Dermis blood vessel endothelial cell (primary cell): Measurements from ENCODE around the gene LETM1. TPM values are rescaled to one million over a fixed set of nuclear protein-coding genes. Genes with fewer than 3 reads are reported as not detected.

Source experiments
- DNase-seq: peaks from one replicate; pipeline ENCODE4 v3.0.0; 2010
- total RNA-seq: library from RNA; depleted of rRNA; stranded (reverse); fragments of >200 nt; gene quantifications from 2 replicates; pipeline ENCODE4 v1.2.3, GENCODE V29; 2014

The LETM1 gene
- total RNA-seq, 1 donor from 2014 or later, result 95.8 TPM

DNA sequence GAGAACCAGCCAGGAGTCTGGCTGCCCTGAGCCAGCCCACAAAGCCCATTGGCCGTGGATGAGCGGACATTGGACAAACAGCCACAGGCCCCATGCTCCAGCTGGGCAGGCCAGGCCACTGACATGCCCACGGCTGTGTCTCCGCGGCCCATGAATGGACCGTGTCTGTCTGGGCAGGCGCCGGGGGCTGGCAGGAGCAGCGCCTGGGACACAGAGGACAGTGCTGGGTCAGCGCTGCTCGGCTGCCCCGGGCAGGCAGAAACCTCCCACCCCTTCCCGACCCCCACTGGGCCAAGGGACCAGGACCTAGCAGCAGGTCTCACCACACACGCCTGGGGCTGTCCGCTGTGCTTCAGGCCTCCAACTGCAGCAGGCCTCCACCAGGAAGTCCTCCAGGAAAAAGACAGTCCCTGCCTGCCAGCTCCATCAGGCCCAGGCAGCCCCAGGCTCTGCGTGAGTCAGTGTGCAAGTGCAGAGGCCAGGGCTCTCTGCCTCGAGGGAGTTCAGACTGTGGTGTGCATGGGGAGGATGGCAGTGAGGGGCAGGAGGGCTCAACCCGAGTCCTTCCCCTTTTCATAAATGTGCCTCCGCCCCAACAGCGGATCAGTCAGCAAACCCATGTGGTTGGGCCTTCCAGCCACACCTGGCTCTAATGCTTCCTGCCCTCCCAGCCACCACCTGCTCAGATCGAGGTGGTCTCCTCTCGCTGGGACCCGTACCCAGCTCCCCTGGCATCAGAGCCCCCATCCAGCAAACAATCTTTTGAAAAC is 80.0 kb downstream of the LETM1 start:
- DNase-seq, result no peak

DNA sequence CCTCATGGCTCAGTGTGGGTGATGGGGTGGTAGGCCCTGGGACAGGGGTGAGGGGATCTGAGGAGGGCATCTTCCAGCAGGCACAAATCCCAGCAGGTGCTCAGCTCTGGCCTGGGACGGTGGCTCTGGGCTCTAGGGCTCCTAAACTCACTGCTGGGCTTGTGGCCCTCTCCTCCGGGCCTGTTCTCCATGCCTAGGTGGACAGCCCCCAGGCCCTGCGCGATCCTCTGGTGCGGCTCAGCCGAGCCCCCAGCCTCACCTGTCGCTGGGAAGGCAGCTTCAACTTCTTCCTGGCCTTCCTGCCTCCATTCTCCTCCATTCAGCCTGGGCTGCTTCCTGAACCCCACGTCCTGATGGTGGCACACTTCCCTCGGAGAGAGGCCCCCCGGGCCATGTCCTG is 82.2 kb downstream of the LETM1 start:
- DNase-seq, result no peak

DNA sequence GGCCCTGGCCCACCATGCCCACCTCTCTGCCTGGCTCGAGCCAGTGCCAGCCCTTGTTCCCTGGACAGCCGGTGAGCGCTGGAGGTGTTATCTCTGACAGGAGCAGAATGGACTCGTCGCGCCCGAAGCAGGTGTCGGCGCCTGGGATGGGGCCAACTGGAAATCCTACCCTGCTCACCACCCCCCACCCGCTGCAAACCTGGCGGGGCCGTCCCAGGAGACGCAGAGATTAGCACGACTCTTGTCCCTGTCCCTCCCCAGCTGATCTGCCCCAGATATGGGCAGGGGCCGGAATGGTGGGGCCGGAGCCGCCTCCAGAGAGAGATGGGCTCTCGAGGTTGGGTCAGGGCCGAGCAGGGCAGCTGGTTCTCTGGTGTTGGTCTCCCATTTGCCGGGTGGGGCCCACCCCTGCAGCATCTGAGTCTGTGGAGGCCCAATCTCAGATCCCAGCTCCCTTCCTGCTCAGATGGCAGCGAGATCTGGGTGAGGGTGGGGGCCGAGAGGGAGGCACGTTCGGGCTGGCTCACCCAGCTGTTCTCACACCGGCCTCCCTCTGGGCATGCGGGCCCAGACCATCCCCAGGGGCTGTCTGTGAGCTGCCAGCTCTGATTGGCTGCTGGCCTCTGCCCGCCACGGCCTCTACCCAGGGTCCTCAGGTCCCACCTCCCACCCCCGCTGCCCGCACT is 83.0 kb downstream of the LETM1 start:
- DNase-seq, result no peak

DNA sequence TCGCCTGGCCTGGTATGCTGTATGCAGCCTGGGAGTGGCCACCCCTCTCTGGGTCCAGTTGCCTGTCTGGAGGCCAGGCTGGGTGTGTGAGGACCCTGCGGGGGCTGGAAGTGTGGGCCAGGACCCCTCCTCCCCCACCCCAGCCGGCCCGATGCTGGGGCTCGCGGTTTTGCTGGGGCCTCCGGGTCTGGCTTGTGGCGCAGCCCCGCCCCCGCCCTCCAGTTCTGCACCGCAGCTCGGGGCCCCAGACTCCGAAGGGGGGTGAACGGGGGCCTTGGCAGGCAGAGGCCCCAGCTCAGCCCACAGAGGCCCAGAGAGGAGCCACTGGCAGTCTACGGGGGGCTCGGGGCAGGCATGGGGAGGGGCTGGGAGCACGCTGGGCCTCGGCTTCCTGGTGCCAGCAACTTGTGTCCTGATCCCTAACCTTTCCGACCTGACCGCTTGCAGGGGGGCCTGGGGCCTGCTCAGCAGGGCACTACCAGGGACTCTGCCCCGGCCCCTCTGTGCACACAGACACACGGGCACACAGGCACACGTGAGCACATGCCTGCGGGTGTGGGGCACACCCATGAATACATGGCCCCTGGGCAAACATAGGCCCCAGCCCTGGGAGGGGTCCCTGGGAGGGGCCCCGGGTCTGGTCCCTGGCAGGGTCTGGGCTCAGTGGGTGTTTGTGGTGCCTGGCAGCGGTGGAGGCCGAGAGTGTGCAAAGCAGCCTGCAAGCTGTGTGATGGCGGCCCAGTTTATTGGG is 84.2 kb downstream of the LETM1 start:
- no peak for DNase-seq

DNA sequence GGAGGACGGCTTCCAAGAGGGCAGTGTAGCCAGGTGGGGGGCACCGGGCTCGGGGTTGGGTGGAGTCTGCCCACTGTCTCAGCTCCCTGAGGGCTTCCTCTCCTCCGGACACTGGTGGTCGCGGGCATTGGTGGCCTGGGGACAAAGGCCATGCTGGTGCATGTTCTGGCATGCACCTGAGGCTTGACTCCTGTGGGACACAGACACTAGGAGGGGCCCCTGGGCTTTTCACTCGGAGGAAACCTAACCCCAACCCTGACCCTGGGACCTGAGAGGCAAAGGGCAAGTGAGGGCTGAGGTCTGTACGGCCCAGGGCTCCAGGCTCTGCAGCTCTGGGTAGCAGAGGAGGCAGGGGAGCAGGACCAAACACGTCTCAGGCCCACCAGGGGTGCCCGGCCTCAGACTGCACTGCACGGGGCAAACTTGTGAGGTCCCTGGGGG is 85.1 kb downstream of the LETM1 start:
- no peak for DNase-seq

DNA sequence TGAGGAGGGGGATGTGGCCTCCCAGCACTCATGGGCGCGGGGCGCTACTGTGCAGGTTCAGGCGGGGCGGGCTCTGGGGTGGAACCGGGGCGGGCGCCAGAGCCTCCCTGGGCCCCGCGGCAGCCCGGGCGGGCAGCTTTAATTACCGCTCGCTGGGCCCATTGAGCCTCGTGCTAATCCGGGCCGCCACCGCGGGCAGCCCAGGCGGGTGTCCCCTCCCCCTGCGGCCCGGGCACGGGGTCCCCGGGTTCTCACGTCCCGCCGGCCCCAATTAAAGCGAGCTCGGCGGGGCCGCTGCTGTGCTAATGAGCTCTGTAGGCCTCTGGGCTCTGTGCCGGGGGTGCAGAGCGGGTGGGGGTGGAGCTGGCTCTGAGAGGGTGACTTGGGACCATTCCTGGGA is 85.7 kb downstream of the LETM1 start:
- DNase-seq, result no peak

DNA sequence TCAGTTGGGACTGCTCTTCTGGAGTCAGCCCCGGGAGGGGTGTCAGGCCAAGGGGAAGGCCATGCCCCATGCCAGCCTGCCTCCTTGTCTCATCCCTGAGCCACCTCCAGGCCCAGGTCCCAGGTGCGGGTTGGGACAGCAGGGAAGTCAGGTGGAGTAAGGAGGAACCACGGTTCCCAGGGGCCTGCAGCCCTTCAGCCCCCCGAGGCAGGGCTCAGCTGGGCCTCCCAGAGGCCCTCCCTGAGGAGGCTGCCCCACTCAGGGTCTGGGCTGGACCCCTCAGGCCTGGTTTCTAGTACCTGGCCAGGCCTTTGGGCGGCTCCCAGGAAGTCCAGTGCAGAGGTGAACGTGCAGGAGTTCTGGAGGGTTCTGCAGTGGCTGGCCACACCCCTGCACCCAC is 86.3 kb downstream of the LETM1 start:
- no peak for DNase-seq

DNA sequence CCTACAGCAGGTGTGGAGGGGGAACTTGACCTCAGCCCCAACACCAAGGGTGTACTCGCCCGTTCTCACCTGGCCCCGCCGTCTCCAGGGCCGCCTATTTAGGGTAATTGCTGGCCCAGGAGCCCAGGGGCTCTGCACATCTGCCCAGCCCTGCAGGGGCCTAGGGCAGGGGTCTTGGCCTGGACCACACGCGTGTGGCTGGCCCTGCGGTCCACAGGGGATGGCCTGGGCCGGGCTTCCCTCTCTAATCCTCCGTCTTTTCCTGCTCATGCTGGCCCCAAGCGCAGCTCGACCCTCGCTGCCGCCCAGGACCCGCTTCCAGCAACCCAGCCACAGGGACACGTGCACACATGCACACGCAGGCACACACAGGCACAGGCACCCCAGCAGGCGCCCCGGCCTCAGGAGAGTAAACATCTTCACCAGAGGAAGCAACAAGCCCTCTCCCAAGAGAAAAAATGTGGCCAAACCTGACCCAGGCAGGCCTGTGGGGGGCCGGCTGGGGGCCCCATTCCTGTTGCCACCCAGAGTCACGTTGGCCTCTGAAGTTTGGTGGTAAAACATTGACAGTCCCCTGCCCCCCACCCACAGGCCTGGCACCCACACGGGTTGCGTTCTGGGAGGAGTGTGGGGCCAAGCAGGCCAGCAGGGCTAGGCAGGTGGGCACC is 87.5 kb downstream of the LETM1 start:
- DNase-seq, result no peak

DNA sequence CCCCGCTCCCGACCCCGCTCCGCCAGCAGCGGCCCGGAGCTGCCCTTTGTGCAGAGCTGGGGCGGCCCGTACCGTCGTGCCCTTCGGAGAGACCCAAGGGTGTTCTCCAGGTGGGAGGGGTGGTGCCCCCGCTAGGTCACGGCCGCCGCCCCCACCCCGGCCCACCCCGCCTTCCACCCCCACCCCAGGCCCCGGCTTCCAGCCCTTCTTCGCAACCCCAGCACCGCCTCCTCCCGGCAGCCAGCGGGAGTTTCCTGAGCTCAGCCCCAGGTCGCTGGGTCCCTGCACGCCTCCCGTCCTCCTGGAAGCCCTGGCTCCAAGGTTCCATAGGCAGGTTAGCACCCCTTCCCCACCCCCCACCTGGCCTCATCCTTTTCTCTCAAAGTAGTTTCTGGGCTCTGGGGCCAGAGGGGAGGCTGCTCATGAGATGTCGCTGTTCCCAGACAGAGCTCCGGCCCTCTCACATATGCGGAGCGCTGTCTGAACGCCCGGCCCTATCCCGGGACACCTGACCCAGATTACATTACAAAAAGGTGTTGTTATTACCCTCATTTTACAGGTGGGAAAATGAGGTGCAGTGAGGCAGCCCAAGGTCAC is 88.1 kb downstream of the LETM1 start:
- peak; percentile 59 for DNase-seq

DNA sequence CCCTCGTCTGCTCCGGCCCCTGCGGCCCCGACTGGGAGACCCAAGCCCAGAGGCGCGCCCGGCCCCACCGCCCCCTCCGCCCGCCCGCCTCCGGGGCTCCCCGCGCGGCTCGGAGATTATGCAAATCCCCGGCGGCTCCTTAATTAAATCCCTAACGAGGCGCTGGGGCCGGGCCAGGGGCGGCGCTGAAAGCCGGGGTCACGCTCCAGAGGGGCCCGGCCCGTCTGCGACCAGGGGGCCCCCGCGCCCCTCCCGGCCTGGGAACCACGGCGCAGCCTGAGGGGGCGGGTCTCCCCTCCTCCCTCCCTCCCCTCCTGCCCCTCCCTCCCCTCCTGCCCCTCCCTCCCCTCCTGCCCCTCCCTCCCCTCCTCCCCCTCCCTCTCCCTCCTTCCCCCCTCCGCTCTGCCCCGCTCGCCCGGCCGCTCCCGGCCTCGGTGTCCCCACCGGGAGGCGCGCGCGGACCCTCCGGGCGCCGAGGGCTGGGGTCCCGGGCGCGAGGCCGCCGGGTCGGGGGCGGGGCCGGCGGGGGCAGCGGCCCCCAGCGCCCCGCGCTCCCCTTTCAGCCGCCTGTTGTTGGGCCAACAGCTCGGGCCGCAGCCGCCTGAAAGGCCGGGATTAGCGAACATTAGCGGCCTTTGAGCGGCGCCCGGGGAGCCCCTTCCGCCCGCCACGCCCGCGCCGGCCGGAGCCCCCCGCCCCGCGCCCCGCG is 88.7 kb downstream of the LETM1 start:
- DNase-seq, result no peak

DNA sequence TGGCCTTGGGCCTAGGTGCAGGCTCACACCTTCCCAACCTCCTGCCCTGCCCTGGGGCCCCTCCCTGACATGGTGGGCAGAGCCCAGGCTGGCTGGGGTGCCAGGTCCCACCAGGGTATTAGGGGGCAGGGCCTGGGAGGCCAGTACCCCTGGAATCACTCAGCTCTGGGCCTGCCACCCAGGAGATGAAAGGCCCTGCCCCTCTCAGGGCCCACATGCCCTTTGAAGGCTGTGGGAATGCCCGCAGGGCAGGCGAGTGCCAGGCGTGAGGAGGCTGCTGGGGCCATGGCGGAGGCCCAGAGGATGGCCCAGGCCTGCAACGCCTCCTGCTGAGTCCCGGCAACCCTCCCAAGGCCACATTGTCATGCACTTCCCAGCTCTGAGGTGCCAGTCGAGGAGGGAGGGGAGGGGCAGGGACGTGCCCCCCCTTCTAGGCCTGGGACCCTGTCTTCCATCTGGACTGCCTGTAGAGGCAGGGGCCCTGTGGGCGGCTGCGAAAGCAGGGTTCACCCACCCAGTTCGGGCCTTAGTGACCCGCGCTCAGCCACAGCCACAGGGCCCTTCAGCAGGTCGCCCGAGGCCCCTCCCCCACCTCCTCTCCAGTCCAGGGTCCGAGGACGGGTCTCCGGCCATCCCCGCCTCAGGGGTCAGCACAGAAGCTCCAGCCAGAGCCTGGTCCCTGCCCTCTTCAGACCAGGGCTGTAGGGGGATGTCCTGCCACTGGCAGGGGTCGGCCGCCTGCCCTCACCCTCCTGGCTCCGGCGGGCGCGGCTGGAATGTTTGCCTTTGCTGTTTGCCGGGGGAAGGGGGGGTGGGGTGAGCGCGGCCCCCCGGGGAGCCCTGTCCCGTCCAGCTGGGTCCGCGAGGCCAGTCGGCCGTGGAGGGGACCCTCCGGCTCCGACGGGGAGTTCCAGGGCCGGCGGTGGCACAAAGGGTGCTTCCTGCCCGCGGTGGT is 89.6 kb downstream of the LETM1 start:
- no peak for DNase-seq

DNA sequence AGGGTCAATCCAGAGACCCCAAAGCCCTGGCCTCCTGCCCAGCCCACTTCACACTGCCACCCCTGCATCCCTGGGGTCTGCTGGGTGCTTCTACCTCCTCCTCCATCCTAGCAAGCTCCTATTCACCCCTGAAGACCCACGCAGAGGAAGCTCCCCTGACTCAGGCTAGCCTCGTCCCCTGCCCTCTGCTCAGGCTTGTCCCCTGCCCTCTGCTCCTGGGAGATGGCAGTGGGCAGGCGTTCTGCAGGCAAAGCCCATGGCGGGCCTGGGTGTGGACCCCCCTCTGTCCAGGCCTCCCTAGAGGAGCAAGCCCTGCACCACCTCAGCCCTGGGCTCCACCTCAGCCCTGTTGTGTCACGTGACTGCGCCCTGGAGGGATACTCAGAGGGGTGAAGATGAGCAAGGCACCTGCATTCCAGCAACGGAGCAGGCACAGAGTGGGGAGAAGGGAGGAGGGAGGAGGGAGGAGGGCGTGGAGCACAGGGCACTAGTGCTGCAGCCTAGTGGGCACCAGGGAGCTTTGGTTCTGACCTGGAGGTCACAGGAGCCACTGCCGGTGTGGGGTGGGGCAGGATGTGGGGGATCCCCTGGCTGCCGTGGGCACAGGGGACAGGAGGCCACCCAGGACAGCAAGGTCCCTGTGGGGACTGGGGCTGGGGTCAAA is 90.4 kb downstream of the LETM1 start:
- no peak for DNase-seq

DNA sequence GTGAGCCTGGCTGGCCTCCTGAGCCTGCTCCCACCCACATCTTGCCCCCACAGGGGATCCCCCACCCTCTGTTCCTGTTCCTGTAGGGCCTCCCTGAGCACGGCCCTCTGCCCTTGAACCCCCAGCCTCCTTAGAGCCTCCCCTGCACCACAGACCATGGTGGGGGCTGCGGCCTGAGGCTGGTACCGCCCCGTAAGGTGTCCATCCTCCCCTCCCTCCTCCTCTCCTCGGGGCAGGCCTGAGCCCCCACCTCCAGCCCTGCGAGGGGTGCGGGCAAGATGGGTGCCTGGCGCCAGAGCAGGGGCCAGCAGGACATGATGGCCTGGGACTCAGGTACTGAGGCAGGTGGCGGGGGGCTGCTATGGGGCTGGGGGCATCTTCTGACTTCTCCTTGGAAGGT is 91.3 kb downstream of the LETM1 start:
- DNase-seq, result no peak

DNA sequence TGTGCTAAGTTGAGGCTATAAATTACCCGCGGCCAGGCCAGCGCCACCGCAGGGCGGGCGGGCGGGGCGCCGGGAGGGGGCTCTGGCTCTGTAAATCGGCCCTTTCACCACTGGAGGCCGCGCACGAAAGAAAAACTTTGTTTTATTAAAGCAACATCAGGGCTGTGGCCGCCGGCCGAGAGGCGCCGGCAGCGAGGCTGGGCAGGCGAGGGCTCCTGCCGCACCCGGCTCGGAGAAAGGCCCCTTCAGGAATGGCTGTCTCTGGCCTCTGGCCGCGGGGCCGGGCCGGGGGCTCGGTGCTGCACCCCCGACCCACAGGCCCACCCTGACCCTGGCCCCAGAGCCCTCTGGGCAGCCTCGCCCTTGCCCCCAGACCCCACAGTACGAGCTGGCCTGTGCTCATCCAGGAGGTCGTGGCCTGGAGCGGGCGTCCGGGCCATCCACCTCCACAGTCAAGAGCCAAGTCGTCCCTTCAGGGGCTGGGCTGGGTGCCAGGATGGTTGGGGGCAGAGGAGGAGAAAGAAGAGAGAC is 92.3 kb downstream of the LETM1 start:
- DNase-seq, result peak; percentile 52

DNA sequence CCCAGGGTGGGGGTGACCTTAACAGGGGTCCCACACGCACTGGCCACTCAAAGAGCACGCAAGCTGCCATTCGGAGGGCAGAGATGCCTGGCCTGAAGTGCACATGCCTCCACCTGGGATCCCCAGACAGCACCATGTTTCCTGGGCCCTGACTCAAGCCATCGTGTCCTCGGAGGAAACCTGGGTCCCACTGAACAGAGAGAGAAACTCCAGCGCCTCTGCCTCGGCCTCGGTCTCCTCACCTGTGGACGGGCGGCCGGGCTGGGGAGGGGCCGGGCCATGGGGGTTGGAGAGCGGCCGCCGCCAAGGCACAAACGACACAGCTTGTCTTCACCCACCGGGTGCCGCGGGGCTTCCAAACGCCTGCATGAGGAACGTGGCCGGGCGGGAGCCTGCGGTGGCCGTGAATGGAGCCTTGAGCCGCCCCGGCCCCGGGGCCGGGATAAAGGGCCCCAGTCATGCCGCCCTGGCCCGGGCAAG is 92.8 kb downstream of the LETM1 start:
- DNase-seq, result no peak

DNA sequence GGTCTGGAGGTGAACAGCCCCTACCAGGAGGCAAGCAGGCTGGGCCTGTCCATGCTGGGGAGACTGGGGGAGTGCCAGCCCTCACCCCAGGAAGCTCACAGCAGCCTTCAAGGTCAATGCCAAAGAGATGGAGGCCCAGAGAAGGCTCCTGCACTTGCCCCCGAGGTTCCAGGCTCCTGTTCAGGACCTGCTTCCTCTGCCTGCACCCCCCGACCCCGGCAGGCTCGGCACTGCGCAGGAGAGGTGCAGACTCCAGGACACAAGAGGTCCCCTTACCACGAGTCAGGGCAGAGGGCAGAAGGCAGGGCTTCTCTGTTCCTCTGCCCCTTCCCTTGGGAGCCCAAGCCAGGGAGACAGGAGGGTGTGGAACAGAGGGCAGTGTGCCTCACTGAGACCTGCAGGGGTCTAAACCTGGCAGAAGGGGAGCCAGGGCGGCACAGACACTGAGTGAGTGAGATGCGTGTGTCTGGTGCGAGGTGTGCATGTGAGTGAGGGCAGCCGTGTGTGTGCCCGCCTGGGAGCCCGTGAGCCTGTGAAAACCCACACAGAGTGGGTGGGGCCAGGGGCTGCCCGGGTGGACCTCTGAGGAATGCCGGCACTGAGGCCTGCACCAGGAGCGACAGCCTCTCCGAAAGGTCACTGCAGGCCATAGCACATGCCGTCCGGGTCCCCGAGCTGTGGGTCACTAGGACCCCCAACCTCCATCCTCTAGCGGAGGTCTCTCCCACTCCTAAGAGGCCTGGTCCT is 93.5 kb downstream of the LETM1 start:
- DNase-seq, result no peak
